Astrocyte of the cerebellum (primary cell): Measurements from ENCODE around the gene TGM1.
"Not testable (repeated sequence)": the region's sequence is repeated elsewhere in the genome, so short reads cannot be mapped to it uniquely, and the experiment has no call there.

Experiments
- DNase-seq: peaks from one replicate; pipeline ENCODE4 v3.0.0-alpha.2; 2011; ENCODE audit warnings: low read depth
- H3K4me3 ChIP-seq: 2 replicates; pipeline ENCODE4 v1.5.1; 2011; ENCODE audit warnings: mild to moderate bottlenecking, low read depth, low read length, moderate library complexity
- CTCF ChIP-seq: IDR thresholded peaks from 2 replicates; pipeline ENCODE4 v1.5.1; 2012; ENCODE audit warnings: low read length, low read depth, moderate library complexity, mild to moderate bottlenecking; ENCODE audit errors: missing control alignments
- in situ Hi-C: cut with HindIII; loops from 2 replicates; pipeline ENCODE4 v1.10.0; 2017; ENCODE audit warnings: low sequenced_read_pairs

TGM1 gene

GRCh38 chr14:24250354-24250753, 12.6 kb downstream of the TGM1 start:
- no peak for TF ChIP-seq CTCF
- in situ Hi-C loops: no loop called here
- DNase-seq: no peak
- H3K4me3 ChIP-seq: no peak overlapping the region

- no peak for DNase-seq
- no peak overlapping the region for H3K4me3 ChIP-seq
- in situ Hi-C loops: no loop called here
- no peak for TF ChIP-seq CTCF
These were observed 13.6 kb downstream of the TGM1 start for GRCh38 chr14:24249230-24250021.

- DNase-seq: no peak
- TF ChIP-seq CTCF: no peak
- H3K4me3 ChIP-seq: no peak overlapping the region
- in situ Hi-C loops: no loop called here
These were observed 15.6 kb downstream of the TGM1 start for GRCh38 chr14:24247422-24247821.

GRCh38 chr14:24246765-24247212, 16.2 kb downstream of the TGM1 start:
- no peak for DNase-seq
- H3K4me3 ChIP-seq: no peak overlapping the region
- TF ChIP-seq CTCF: no peak
- in situ Hi-C loops: no loop called here

GRCh38 chr14:24245350-24245749, 17.6 kb downstream of the TGM1 start:
- DNase-seq, H3K4me3 ChIP-seq, in situ Hi-C loops: not testable (repeated sequence)

GRCh38 chr14:24243336-24243836, 19.6 kb downstream of the TGM1 start:
- in situ Hi-C loops: no loop called here
- peak overlapping the region; percentile 73 for H3K4me3 ChIP-seq
- no peak for DNase-seq
- no peak for TF ChIP-seq CTCF

- in situ Hi-C loops: no loop called here
- DNase-seq: peak; percentile 75
- H3K4me3 ChIP-seq: peak overlapping the region; percentile 73
- peak; percentile 51 for TF ChIP-seq CTCF
These were observed 21.0 kb downstream of the TGM1 start for GRCh38 chr14:24241829-24242443.
